HepG2 (cell line): Measurements from ENCODE around the gene ZNF608. TPM values are rescaled to one million over a fixed set of nuclear protein-coding genes. Genes with fewer than 3 reads are reported as not detected.

ENCODE experiments used
- ATAC-seq: fragments of 200-7000 bp; cut with Tn5 transposase; 3 replicates; pipeline ENCODE4 v1.9.1; 2020; ENCODE audit warnings: mild to moderate bottlenecking, moderate library complexity
- BruUV-seq: library from RNA; stranded (reverse); fragments of 400-500 nt; replicated peaks from 2 replicates; lab custom pipeline; 2021; lab: Mats Ljungman, UMichigan
- CTCF ChIA-PET: fragments of 300-600 bp; formaldehyde crosslinking; extraction: SDS; loops from one replicate; lab custom pipeline; 2021; ENCODE audit warnings: low total read pairs, inconsistent platforms, low intra/inter-chr PET ratio; lab: Yijun Ruan, JAX
- POLR2A ChIA-PET: fragments of 350-600 bp; sonication (Branson Sonifier 250); formaldehyde crosslinking; loops from one replicate; lab custom pipeline; 2020; ENCODE audit warnings: antibody characterized with exemption, inconsistent platforms; lab: Yijun Ruan, JAX
- DNase-seq: peaks from one replicate; pipeline ENCODE4 v3.0.0-alpha.2; 2015; ENCODE audit warnings: low spot score
- FAIRE-seq: peaks from 3 replicates; lab custom pipeline; 2011; peaks lifted over from hg19 to GRCh38; lab: Jason Lieb, UNC
- H2AFZ ChIP-seq: one replicate; pipeline ENCODE4 v1.6.1; 2011; ENCODE audit warnings: low read length, inconsistent platforms
- H3K27ac ChIP-seq: fragments of 300-600 bp; 3 replicates; pipeline ENCODE4 v1.8.0; 2011; ENCODE audit warnings: mixed run types, mild to moderate bottlenecking, mixed read lengths, low read length, inconsistent platforms; ENCODE audit not compliant: insufficient read depth; ENCODE audit errors: extremely low read length
- H3K27me3 ChIP-seq, 2 experiments: fragments of 200-600 bp in 1 of 2; 2 replicates in 1 of 2; 3 replicates in 1 of 2; pipeline versions ENCODE4 v1.6.0 to v1.8.0; 2011; ENCODE audit warnings: low read length in 2 of 2, mild to moderate bottlenecking in 2 of 2, moderate library complexity in 2 of 2, inconsistent platforms in 1 of 2; ENCODE audit not compliant: insufficient read depth in 2 of 2, control insufficient read depth in 1 of 2
- H3K36me3 ChIP-seq, 2 experiments: fragments of 200-600 bp in 1 of 2; replicated peaks in 1 of 2; 2 replicates in 1 of 2; 3 replicates in 1 of 2; pipeline versions ENCODE4 v1.5.1 to v1.8.0; 2011; ENCODE audit warnings: low read length in 2 of 2, inconsistent platforms in 1 of 2; ENCODE audit not compliant: insufficient read depth in 2 of 2, control insufficient read depth in 1 of 2
- H3K4me1 ChIP-seq: 2 replicates; pipeline ENCODE4 v1.5.1; 2012; ENCODE audit warnings: low read length, inconsistent platforms; ENCODE audit not compliant: insufficient read depth
- H3K4me2 ChIP-seq: 2 replicates; pipeline ENCODE4 v1.6.0; 2011; ENCODE audit warnings: low read depth, low read length, inconsistent platforms
- H3K4me3 ChIP-seq, 3 experiments: fragments of 200-600 bp in 1 of 3; sonication (generic), shearing (Covaris generic) in 1 of 3; replicated peaks in 1 of 3; 2 replicates each; pipeline ENCODE4 v1.5.1; 2011 to 2016; ENCODE audit warnings: low read length in 3 of 3, inconsistent platforms in 2 of 3, low read depth in 2 of 3, mild to moderate bottlenecking in 2 of 3, control low read depth in 1 of 3, mixed read lengths in 1 of 3; ENCODE audit not compliant: insufficient read depth in 1 of 3
- H3K79me2 ChIP-seq: one replicate; pipeline ENCODE4 v1.6.1; 2011; ENCODE audit warnings: low read length, inconsistent platforms; ENCODE audit not compliant: insufficient read depth
- H3K9ac ChIP-seq: 2 replicates; pipeline ENCODE4 v1.6.0; 2011; ENCODE audit warnings: mild to moderate bottlenecking, low read depth, low read length, inconsistent platforms; ENCODE audit not compliant: insufficient read depth
- H3K9me3 ChIP-seq: 2 replicates; pipeline ENCODE4 v1.5.1; 2012; ENCODE audit warnings: mild to moderate bottlenecking, low read length
- H4K20me1 ChIP-seq: 2 replicates; pipeline ENCODE4 v1.6.0; 2011; ENCODE audit warnings: inconsistent platforms, mild to moderate bottlenecking, low read length, moderate library complexity; ENCODE audit not compliant: insufficient read depth
- KDM5B ChIP-seq: sonication (generic); formaldehyde crosslinking; IDR thresholded peaks from 2 replicates; pipeline ENCODE4 v1.4.0; 2020; ENCODE audit warnings: missing genetic modification reagents, mild to moderate bottlenecking, borderline replicate concordance
- ZNF331 ChIP-seq: sonication (generic); formaldehyde crosslinking; IDR thresholded peaks from 2 replicates; pipeline ENCODE4 v1.4.0; 2020; ENCODE audit warnings: missing genetic modification reagents
- ZNF672 ChIP-seq: sonication (generic); formaldehyde crosslinking; IDR thresholded peaks from 2 replicates; pipeline ENCODE4 v1.8.1; 2022; ENCODE audit warnings: missing genetic modification reagents
- ZNF790 ChIP-seq: sonication (generic); formaldehyde crosslinking; IDR thresholded peaks from 2 replicates; pipeline ENCODE4 v1.8.0; 2022; ENCODE audit warnings: missing genetic modification reagents, mild to moderate bottlenecking, borderline replicate concordance
- ZNF83 ChIP-seq: sonication (generic); formaldehyde crosslinking; IDR thresholded peaks from 2 replicates; pipeline ENCODE4 v1.4.0; 2020; ENCODE audit warnings: missing genetic modification reagents, mild to moderate bottlenecking, borderline replicate concordance
- WGBS: methylation state at CpG from one replicate; pipeline ENCODE4 v1.1.6; 2017; ENCODE audit warnings: low lambda C conversion rate; 5-methylcytosine and 5-hydroxymethylcytosine counted together
- in situ Hi-C: cut with HindIII; loops from 2 replicates; pipeline ENCODE4 v1.10.0; 2017; ENCODE audit warnings: low pct_unique_long_range_greater_than_20kb; ENCODE audit not compliant: extremely low pct_ligation_motif_present
- intact Hi-C: fragments of 100-400 bp; cut with micrococcal nuclease; formaldehyde crosslinking; loops from one replicate; pipeline ENCODE4 v1.10.0; 2022; ENCODE audit not compliant: unreplicated experiment
- polyA plus RNA-seq, 8 experiments: library from polyadenylated mRNA; depleted of rRNA in 3 of 8; stranded (reverse) in 7 of 8; unstranded in 1 of 8; fragments of >200 nt; fragmentation: Illumina TruSeq in 4 of 8; extraction: Trizol in 4 of 8; gene quantifications; 2 replicates each; pipeline versions ENCODE4 v1.2.1 to v1.2.3, GENCODE V29; 2011 to 2016; ENCODE audit warnings: low read depth in 4 of 8, missing spikeins in 1 of 8, mixed read lengths in 1 of 8; ENCODE audit not compliant: insufficient read depth in 1 of 8
- total RNA-seq, 5 experiments: library from RNA; depleted of rRNA; stranded (reverse); fragments of >200 nt; fragmentation: Illumina TruSeq; extraction: Trizol; gene quantifications; 2 replicates each; pipeline ENCODE4 v1.2.3, GENCODE V29; 2016; ENCODE audit warnings: low read depth in 1 of 5
- TF ChIP-seq, protein P1 (sequence below): sonication (generic); formaldehyde crosslinking; IDR thresholded peaks from 2 replicates; pipeline ENCODE4 v1.5.0; 2020; ENCODE audit warnings: mild to moderate bottlenecking, missing genetic modification reagents, borderline replicate concordance
- TF ChIP-seq, protein P2 (sequence below): sonication (generic); formaldehyde crosslinking; IDR thresholded peaks from 2 replicates; pipeline ENCODE4 v1.8.0; 2022; ENCODE audit warnings: missing genetic modification reagents, low read depth, mild to moderate bottlenecking, borderline replicate concordance
- TF ChIP-seq, protein P3 (sequence below): sonication (generic); formaldehyde crosslinking; IDR thresholded peaks from 2 replicates; pipeline ENCODE4 v1.4.0; 2020; ENCODE audit warnings: missing genetic modification reagents, mild to moderate bottlenecking, borderline replicate concordance
- TF ChIP-seq, protein P4 (sequence below): sonication (generic); formaldehyde crosslinking; conservative IDR thresholded peaks from 2 replicates; pipeline ENCODE4 v1.8.0; 2022; ENCODE audit warnings: mild to moderate bottlenecking, moderate library complexity, missing genetic modification reagents

Gene ZNF608
- total and polyA plus RNA-seq, 2 of the 13 experiments (the other 11 are each of a cell fraction or from before 2014, with no cell fraction given): 0.66 to 0.91 TPM

DNA sequence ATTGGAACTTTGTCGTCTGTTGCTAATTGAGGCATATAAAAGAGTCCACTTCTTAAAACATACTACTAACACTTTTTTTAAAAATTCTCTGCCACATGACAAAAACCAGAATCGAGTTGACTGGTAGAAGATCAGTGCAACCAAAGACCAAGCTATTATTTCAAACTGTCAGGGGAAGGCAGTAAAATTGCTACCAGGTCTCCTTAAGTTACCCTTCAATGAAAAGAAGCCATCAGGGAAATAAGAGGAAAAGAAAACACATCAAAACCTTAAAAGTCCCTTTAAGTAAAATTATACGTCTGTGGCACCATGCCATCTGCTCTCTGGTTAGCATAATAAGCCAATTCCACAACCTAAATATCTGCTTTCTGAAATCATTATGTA lies 9.6 kb downstream of the ZNF608 start (continued):
- TF ChIP-seq, protein P1, sequence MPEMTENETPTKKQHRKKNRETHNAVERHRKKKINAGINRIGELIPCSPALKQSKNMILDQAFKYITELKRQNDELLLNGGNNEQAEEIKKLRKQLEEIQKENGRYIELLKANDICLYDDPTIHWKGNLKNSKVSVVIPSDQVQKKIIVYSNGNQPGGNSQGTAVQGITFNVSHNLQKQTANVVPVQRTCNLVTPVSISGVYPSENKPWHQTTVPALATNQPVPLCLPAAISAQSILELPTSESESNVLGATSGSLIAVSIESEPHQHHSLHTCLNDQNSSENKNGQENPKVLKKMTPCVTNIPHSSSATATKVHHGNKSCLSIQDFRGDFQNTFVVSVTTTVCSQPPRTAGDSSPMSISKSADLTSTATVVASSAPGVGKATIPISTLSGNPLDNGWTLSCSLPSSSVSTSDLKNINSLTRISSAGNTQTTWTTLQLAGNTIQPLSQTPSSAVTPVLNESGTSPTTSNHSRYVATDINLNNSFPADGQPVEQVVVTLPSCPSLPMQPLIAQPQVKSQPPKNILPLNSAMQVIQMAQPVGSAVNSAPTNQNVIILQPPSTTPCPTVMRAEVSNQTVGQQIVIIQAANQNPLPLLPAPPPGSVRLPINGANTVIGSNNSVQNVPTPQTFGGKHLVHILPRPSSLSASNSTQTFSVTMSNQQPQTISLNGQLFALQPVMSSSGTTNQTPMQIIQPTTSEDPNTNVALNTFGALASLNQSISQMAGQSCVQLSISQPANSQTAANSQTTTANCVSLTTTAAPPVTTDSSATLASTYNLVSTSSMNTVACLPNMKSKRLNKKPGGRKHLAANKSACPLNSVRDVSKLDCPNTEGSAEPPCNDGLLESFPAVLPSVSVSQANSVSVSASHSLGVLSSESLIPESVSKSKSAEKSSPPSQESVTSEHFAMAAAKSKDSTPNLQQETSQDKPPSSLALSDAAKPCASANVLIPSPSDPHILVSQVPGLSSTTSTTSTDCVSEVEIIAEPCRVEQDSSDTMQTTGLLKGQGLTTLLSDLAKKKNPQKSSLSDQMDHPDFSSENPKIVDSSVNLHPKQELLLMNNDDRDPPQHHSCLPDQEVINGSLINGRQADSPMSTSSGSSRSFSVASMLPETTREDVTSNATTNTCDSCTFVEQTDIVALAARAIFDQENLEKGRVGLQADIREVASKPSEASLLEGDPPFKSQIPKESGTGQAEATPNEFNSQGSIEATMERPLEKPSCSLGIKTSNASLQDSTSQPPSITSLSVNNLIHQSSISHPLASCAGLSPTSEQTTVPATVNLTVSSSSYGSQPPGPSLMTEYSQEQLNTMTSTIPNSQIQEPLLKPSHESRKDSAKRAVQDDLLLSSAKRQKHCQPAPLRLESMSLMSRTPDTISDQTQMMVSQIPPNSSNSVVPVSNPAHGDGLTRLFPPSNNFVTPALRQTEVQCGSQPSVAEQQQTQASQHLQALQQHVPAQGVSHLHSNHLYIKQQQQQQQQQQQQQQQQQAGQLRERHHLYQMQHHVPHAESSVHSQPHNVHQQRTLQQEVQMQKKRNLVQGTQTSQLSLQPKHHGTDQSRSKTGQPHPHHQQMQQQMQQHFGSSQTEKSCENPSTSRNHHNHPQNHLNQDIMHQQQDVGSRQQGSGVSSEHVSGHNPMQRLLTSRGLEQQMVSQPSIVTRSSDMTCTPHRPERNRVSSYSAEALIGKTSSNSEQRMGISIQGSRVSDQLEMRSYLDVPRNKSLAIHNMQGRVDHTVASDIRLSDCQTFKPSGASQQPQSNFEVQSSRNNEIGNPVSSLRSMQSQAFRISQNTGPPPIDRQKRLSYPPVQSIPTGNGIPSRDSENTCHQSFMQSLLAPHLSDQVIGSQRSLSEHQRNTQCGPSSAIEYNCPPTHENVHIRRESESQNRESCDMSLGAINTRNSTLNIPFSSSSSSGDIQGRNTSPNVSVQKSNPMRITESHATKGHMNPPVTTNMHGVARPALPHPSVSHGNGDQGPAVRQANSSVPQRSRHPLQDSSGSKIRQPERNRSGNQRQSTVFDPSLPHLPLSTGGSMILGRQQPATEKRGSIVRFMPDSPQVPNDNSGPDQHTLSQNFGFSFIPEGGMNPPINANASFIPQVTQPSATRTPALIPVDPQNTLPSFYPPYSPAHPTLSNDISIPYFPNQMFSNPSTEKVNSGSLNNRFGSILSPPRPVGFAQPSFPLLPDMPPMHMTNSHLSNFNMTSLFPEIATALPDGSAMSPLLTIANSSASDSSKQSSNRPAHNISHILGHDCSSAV (CRISPR knock-in tag): no peak

DNA sequence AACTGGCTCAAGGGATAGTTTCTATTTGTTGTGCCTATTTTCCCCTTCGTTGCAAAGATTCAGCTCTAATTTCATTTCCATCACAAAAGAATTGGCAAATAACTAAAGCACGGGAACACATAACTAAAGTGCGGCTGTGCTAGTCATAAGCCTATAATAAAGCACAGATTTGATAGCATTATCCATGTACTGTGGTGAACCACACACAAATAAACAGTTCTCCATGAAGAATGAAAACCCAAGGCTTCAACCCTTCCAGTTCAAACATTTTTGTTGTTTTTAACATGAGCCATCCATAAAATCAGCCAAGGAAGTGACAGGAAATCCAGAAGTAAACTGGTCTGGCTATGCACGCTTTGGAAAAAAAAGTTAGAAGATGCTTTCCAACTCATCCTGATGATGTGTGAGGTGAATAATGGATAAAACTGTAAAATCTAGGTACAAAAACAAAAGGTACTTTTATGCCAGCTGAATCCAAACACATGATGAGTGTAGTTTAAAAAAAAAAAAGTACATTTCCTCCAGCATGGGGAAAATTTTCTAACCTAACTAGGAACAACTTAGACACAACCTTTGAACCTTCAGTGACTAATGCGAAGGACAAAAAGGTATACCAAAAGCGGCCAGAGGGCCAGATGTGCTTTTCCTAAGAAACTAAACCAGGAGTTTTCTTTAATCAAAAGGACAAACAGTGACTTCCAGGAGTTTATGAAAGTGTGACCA lies 10.2 kb downstream of the ZNF608 start:
- no TSS peak for BruUV-seq
- CTCF ChIA-PET: no interaction called here
- intact Hi-C loops: no loop called here
- TF ChIP-seq, protein P2, sequence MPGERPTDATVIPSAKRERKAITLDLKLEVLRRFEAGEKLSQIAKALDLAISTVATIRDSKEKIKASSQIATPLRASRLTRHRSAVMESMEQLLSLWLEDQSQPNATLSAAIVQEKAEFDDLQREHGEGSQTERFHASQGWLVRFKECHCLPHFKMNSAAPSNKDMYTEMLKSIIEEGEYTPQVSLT: no peak
- TF ChIP-seq, protein P3, sequence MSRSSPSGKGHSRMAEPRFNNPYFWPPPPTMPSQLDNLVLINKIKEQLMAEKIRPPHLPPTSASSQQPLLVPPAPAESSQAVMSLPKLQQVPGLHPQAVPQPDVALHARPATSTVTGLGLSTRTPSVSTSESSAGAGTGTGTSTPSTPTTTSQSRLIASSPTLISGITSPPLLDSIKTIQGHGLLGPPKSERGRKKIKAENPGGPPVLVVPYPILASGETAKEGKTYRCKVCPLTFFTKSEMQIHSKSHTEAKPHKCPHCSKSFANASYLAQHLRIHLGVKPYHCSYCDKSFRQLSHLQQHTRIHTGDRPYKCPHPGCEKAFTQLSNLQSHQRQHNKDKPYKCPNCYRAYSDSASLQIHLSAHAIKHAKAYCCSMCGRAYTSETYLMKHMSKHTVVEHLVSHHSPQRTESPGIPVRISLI: no peak
- no peak for TF ChIP-seq ZNF331 (CRISPR knock-in tag)
- no peak for TF ChIP-seq ZNF83 (CRISPR knock-in tag)
- TF ChIP-seq KDM5B (CRISPR knock-in tag): no peak
- TF ChIP-seq, protein P4, sequence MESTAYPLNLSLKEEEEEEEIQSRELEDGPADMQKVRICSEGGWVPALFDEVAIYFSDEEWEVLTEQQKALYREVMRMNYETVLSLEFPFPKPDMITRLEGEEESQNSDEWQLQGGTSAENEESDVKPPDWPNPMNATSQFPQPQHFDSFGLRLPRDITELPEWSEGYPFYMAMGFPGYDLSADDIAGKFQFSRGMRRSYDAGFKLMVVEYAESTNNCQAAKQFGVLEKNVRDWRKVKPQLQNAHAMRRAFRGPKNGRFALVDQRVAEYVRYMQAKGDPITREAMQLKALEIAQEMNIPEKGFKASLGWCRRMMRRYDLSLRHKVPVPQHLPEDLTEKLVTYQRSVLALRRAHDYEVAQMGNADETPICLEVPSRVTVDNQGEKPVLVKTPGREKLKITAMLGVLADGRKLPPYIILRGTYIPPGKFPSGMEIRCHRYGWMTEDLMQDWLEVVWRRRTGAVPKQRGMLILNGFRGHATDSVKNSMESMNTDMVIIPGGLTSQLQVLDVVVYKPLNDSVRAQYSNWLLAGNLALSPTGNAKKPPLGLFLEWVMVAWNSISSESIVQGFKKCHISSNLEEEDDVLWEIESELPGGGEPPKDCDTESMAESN (CRISPR knock-in tag): no peak
- no peak for TF ChIP-seq ZNF672 (CRISPR knock-in tag)
- no peak for TF ChIP-seq ZNF790 (CRISPR knock-in tag)

More for the DNA sequence above, 10.2 kb downstream of the ZNF608 start:
- peaks cover 41% of the 10 kb centered on the region for H3K4me1 ChIP-seq
- H3K27ac ChIP-seq: no peak overlapping the region
- DNase-seq (no peak), FAIRE-seq (no peak), ATAC-seq (no peak)
- no peak overlapping the region for H3K4me2 ChIP-seq
- no peak overlapping the region for H3K9ac ChIP-seq
- POLR2A ChIA-PET: no interaction called here
- WGBS: 44% methylated on average over 6 of the region's 6 CpGs
- H3K36me3 ChIP-seq: no peaks in the 10 kb centered on the region
- no peaks in the 10 kb centered on the region for H4K20me1 ChIP-seq
- H3K27me3 ChIP-seq: no peaks in the 10 kb centered on the region
- no peaks in the 10 kb centered on the region for H3K9me3 ChIP-seq
- H3K79me2 ChIP-seq: no peaks in the 10 kb centered on the region
- H2AFZ ChIP-seq: no peak overlapping the region
- in situ Hi-C loops: no loop called here
- H3K4me3 ChIP-seq: no peak overlapping the region
